ENCODE results near the gene AGBL1. TPM values are rescaled to one million over a fixed set of nuclear protein-coding genes. Genes with fewer than 3 reads are reported as not detected.

The AGBL1 gene
- total RNA-seq, 1 experiment from 2014 or later = not detected

GRCh38 chr15:86489981-86490380, 410.3 kb downstream of the AGBL1 start:
- Mint-ChIP-seq H3K36me3 (ENCODE audit: insufficient read depth, unreplicated experiment) (no peaks in the 10 kb centered on the region), H3K9me3 (ENCODE audit: unreplicated experiment) (peaks cover 13% of the 10 kb centered on the region), H3K4me1 (ENCODE audit: low read depth, unreplicated experiment) (no peaks in the 10 kb centered on the region), H3K27ac (ENCODE audit: unreplicated experiment) (no peak overlapping the region), H3K4me3 (ENCODE audit: unreplicated experiment) (no peak overlapping the region), H3K27me3 (ENCODE audit: insufficient read depth, unreplicated experiment) (peaks cover 13% of the 10 kb centered on the region)
- TF ChIP-seq CTCF (IDR thresholded peaks at IDR 0.05; ENCODE audit: insufficient read depth in 1 of 2, low read depth in 1 of 2, low read length in 1 of 2, severe bottlenecking in 1 of 2, unreplicated experiment in 1 of 2) = no peak
- CTCF ChIA-PET = no interaction called here
- H3K4me3 ChIP-seq (ENCODE audit: low read depth, low read length) = no peak overlapping the region
- intact Hi-C loops (cut with micrococcal nuclease; ENCODE audit: unreplicated experiment) = no loop called here
- BruUV-seq (replicated peaks) = no TSS peak
- H3K36me3 ChIP-seq (ENCODE audit: control insufficient read depth, insufficient read depth, low read length) = no peaks in the 10 kb centered on the region
- no peaks in the 10 kb centered on the region for H3K27me3 ChIP-seq (replicated peaks; ENCODE audit: control insufficient read depth, insufficient read depth, low read length)
- H3K4me1 ChIP-seq = no peaks in the 10 kb centered on the region
- DNase-seq = no peak
- H3K9me3 ChIP-seq = no peaks in the 10 kb centered on the region
- POLR2A ChIA-PET = no interaction called here

- TF ChIP-seq CTCF (IDR thresholded peaks at IDR 0.05; ENCODE audit: insufficient read depth in 1 of 2, low read depth in 1 of 2, low read length in 1 of 2, severe bottlenecking in 1 of 2, unreplicated experiment in 1 of 2) = no peak
- peaks cover 13% of the 10 kb centered on the region for H3K27me3 Mint-ChIP-seq (ENCODE audit: insufficient read depth, unreplicated experiment)
- H3K36me3 Mint-ChIP-seq (ENCODE audit: insufficient read depth, unreplicated experiment) = no peaks in the 10 kb centered on the region
- CTCF ChIA-PET = no interaction called here
- no peaks in the 10 kb centered on the region for H3K4me1 ChIP-seq
- POLR2A ChIA-PET = no interaction called here
- no peaks in the 10 kb centered on the region for H3K36me3 ChIP-seq (ENCODE audit: control insufficient read depth, insufficient read depth, low read length)
- no peak overlapping the region for H3K4me3 ChIP-seq (ENCODE audit: low read depth, low read length)
- H3K4me3 Mint-ChIP-seq (ENCODE audit: unreplicated experiment) = no peak overlapping the region
- intact Hi-C loops (cut with micrococcal nuclease; ENCODE audit: unreplicated experiment) = no loop called here
- H3K9me3 ChIP-seq = no peaks in the 10 kb centered on the region
- no peak overlapping the region for H3K27ac Mint-ChIP-seq (ENCODE audit: unreplicated experiment)
- no peaks in the 10 kb centered on the region for H3K27me3 ChIP-seq (replicated peaks; ENCODE audit: control insufficient read depth, insufficient read depth, low read length)
- no TSS peak for BruUV-seq (replicated peaks)
- H3K4me1 Mint-ChIP-seq (ENCODE audit: low read depth, unreplicated experiment) = no peaks in the 10 kb centered on the region
- H3K9me3 Mint-ChIP-seq (ENCODE audit: unreplicated experiment) = peaks cover 13% of the 10 kb centered on the region
- DNase-seq = no peak
Measured at GRCh38 chr15:86491118-86491517, 411.4 kb downstream of the AGBL1 start.

- intact Hi-C loops (cut with micrococcal nuclease; ENCODE audit: unreplicated experiment) = no loop called here
- no peaks in the 10 kb centered on the region for H3K36me3 ChIP-seq (ENCODE audit: control insufficient read depth, insufficient read depth, low read length)
- no peaks in the 10 kb centered on the region for H3K27me3 ChIP-seq (replicated peaks; ENCODE audit: control insufficient read depth, insufficient read depth, low read length)
- Mint-ChIP-seq H3K27me3 (ENCODE audit: insufficient read depth, unreplicated experiment) (peaks cover 16% of the 10 kb centered on the region), H3K27ac (ENCODE audit: unreplicated experiment) (no peak overlapping the region), H3K36me3 (ENCODE audit: insufficient read depth, unreplicated experiment) (no peaks in the 10 kb centered on the region), H3K4me1 (ENCODE audit: low read depth, unreplicated experiment) (no peaks in the 10 kb centered on the region), H3K9me3 (ENCODE audit: unreplicated experiment) (peaks cover 13% of the 10 kb centered on the region), H3K4me3 (ENCODE audit: unreplicated experiment) (no peak overlapping the region)
- no peak for TF ChIP-seq CTCF (IDR thresholded peaks at IDR 0.05; ENCODE audit: insufficient read depth in 1 of 2, low read depth in 1 of 2, low read length in 1 of 2, severe bottlenecking in 1 of 2, unreplicated experiment in 1 of 2)
- H3K4me1 ChIP-seq = no peaks in the 10 kb centered on the region
- POLR2A ChIA-PET = no interaction called here
- no peak for DNase-seq
- CTCF ChIA-PET = no interaction called here
- no peak overlapping the region for H3K4me3 ChIP-seq (ENCODE audit: low read depth, low read length)
- no TSS peak for BruUV-seq (replicated peaks)
- H3K9me3 ChIP-seq = no peaks in the 10 kb centered on the region
Measured at GRCh38 chr15:86493884-86494283, 414.2 kb downstream of the AGBL1 start.
